ENCODE measurements around the gene CLDN16.

CLDN16 gene

DNA sequence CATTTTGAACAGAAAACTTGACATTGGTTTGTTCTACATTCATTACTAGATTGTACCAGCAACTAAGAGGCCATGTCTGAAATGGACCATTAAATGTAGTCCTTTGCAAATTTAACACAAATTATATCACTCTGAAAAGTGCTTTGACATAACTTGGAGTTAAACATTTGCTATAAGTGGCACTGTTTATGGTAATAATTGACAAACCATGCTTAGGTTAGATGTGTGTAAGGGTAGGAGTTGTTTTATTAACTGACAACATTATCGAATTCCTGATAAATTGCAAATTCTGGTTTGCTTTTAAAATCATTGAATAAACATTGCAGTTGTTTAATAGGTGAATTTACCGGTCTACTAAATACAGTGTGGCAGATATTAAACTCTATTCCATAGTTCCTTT lies 67.9 kb downstream of the CLDN16 start:
- H3K4me3 ChIP-seq (replicated peaks; ENCODE audit: low read depth, low read length), result no peak overlapping the region
- TF ChIP-seq, protein P1, sequence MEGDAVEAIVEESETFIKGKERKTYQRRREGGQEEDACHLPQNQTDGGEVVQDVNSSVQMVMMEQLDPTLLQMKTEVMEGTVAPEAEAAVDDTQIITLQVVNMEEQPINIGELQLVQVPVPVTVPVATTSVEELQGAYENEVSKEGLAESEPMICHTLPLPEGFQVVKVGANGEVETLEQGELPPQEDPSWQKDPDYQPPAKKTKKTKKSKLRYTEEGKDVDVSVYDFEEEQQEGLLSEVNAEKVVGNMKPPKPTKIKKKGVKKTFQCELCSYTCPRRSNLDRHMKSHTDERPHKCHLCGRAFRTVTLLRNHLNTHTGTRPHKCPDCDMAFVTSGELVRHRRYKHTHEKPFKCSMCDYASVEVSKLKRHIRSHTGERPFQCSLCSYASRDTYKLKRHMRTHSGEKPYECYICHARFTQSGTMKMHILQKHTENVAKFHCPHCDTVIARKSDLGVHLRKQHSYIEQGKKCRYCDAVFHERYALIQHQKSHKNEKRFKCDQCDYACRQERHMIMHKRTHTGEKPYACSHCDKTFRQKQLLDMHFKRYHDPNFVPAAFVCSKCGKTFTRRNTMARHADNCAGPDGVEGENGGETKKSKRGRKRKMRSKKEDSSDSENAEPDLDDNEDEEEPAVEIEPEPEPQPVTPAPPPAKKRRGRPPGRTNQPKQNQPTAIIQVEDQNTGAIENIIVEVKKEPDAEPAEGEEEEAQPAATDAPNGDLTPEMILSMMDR (IDR thresholded peaks at IDR 0.05; ENCODE audit: low read depth, low read length, missing control alignments), result no peak
- no peak for DNase-seq (ENCODE audit: extremely low read depth, low read depth)

DNA sequence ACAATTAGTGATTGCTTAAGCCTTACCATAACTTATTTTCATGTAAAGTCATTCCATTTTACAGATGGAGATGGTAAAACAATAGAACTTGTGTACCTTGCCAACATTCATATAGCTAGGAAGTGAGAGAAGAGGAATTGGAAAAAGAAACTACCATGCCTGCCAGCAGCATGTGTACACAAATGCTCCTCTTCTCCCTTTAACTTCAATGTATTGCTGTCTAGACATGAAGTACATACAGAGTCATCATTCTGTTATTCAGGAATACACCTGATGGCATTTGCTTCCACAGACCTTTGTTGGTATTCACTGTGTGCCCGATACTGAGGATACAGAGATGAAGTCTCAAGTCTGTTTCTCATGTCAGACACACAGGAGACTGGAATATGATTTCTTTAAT lies 68.8 kb downstream of the CLDN16 start:
- no peak for DNase-seq (ENCODE audit: extremely low read depth, low read depth)
- TF ChIP-seq, protein P1 (IDR thresholded peaks at IDR 0.05; ENCODE audit: low read depth, low read length, missing control alignments), result no peak
- no peak overlapping the region for H3K4me3 ChIP-seq (replicated peaks; ENCODE audit: low read depth, low read length)

DNA sequence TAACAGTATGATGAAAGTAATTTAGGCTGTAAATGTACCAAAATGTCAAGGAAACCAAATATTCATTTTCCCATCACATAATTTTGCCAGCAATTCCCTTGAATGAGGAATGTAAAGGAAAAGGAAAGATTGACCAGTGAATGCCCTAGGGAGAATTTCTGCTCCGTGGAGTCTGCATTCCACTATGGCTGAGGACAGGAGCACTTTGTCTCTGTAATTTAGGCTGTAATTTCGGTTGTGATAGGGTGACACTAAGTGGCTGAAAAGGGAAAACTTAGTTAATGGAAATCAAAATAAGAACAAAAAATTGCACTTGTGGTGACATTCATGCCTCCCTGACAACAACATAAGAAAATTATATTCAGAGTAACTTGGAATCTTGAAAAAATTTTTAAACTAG lies 70.1 kb downstream of the CLDN16 start:
- H3K4me3 ChIP-seq (replicated peaks; ENCODE audit: low read depth, low read length), result no peak overlapping the region
- DNase-seq (ENCODE audit: extremely low read depth, low read depth), result no peak
- TF ChIP-seq, protein P1 (IDR thresholded peaks at IDR 0.05; ENCODE audit: low read depth, low read length, missing control alignments), result no peak

Measured in HFF-Myc (cell line).